T-helper 2 cell (primary cell): Measurements from ENCODE around the gene B2M.
"Not testable (repeated sequence)": the region's sequence is repeated elsewhere in the genome, so short reads cannot be mapped to it uniquely, and the experiment has no call there.

Source experiments
- DNase-seq, 5 experiments: peaks; one replicate each; pipeline versions ENCODE4 v3.0.0 to v3.0.0-alpha.2; 2012 to 2022

B2M gene

GRCh38 chr15:44726568-44727484 is 15.5 kb downstream of the B2M start:
- DNase-seq, result peak in 3 of 5 experiments; percentile 64 to 98 (median 84)

- DNase-seq, result peak in 1 of 5 experiments; percentile 58
These were observed 16.3 kb downstream of the B2M start for GRCh38 chr15:44727485-44728231.

GRCh38 chr15:44728232-44728575 is 16.9 kb downstream of the B2M start:
- DNase-seq, result not testable (repeated sequence)

GRCh38 chr15:44728576-44729407 is 17.5 kb downstream of the B2M start:
- peak; percentile 77 to 99 (median 90) for DNase-seq

- DNase-seq, result peak in 1 of 5 experiments; percentile 65
These were observed 18.3 kb downstream of the B2M start for GRCh38 chr15:44729408-44730127.

- peak in 1 of 5 experiments; percentile 55 for DNase-seq
These were observed 23.6 kb downstream of the B2M start for GRCh38 chr15:44734839-44735481.

GRCh38 chr15:44735482-44736180 is 24.3 kb downstream of the B2M start:
- DNase-seq, result peak in 1 of 5 experiments; percentile 79

- DNase-seq, result peak in 1 of 5 experiments; percentile 55
These were observed 25.0 kb downstream of the B2M start, which contains the start of gene TRIM69 for GRCh38 chr15:44736181-44736765. TSS of gene TRIM69 (plus strand) at chr15:44736528. CDS start at chr15:44736705, 177 bp downstream.

- DNase-seq, result peak in 1 of 5 experiments; percentile 55
These were observed 27.1 kb downstream of the B2M start for GRCh38 chr15:44738340-44738984.

- DNase-seq, result not testable (repeated sequence)
These were observed 28.0 kb downstream of the B2M start for GRCh38 chr15:44739222-44739847.

- not testable (repeated sequence) for DNase-seq
These were observed 32.1 kb downstream of the B2M start for GRCh38 chr15:44743454-44743853.

- DNase-seq, result no peak
These were observed 42.0 kb downstream of the B2M start for GRCh38 chr15:44753345-44753744.

GRCh38 chr15:44763187-44763586 is 51.9 kb downstream of the B2M start:
- no peak for DNase-seq

- DNase-seq, result no peak
These were observed 52.5 kb downstream of the B2M start for GRCh38 chr15:44763848-44764247.

GRCh38 chr15:44765036-44765435 is 53.7 kb downstream of the B2M start:
- DNase-seq, result no peak
